Colonic mucosa (tissue), 4 donors: ENCODE measurements around the gene FBXL5. TPM values are rescaled to one million over a fixed set of nuclear protein-coding genes. Genes with fewer than 3 reads are reported as not detected.

Experiments
- DNase-seq: peaks from one replicate; pipeline ENCODE4 v3.0.0-alpha.2; 2020
- H3K27ac ChIP-seq: fragments of 200-600 bp; one replicate; pipeline ENCODE4 v1.8.0; 2021
- H3K27me3 ChIP-seq: fragments of 200-600 bp; one replicate; pipeline ENCODE4 v1.8.0; 2021
- H3K36me3 ChIP-seq: fragments of 200-600 bp; one replicate; pipeline ENCODE4 v1.8.0; 2021
- H3K4me1 ChIP-seq: fragments of 200-600 bp; one replicate; pipeline ENCODE4 v1.8.0; 2021; ENCODE audit warnings: mild to moderate bottlenecking
- H3K4me3 ChIP-seq: fragments of 200-600 bp; one replicate; pipeline ENCODE4 v1.8.0; 2021
- H3K9ac ChIP-seq, 2 donors: one replicate each; pipeline ENCODE4 v1.7.0; 2013; ENCODE audit warnings: control low read depth in 2 of 2, low read depth in 2 of 2, low read length in 2 of 2
- H3K9me3 ChIP-seq: fragments of 200-600 bp; one replicate; pipeline ENCODE4 v1.8.0; 2021
- intact Hi-C: fragments of 100-400 bp; cut with DNase I; formaldehyde crosslinking; loops from one replicate; pipeline ENCODE4 v1.14.1; 2022
- total RNA-seq, 2 donors: library from RNA; stranded (reverse); fragmentation: NEBNext Ultra II Directional in 1 of 2; extraction: Animal tissue kit (Norgen Biotek cat#: 25700) in 1 of 2; gene quantifications; one replicate each; pipeline ENCODE4 v1.2.1, GENCODE V29; 2021
- TF ChIP-seq, protein P1 (sequence below): fragments of 200-600 bp; IDR thresholded peaks from one replicate; pipeline ENCODE4 v1.8.0; 2022; ENCODE audit warnings: antibody characterized with exemption, mild to moderate bottlenecking
- donor health status: healthy.
- donor health status: DM: no; HTN: no; CAD: no.
- donor health status: DM: no; HTN: no; CAD: no.

FBXL5 gene
- total RNA-seq, 2 donors from 2014 or later = 43.4 to 52.1 TPM

GRCh38 chr4:15672101-15672500 lies 16.9 kb upstream of the FBXL5 start:
- H3K4me1 ChIP-seq = no peaks in the 10 kb centered on the region
- H3K36me3 ChIP-seq = no peaks in the 10 kb centered on the region
- no peak overlapping the region for H3K27ac ChIP-seq
- intact Hi-C loops = no loop called here
- no peaks in the 10 kb centered on the region for H3K9me3 ChIP-seq
- TF ChIP-seq, protein P1, sequence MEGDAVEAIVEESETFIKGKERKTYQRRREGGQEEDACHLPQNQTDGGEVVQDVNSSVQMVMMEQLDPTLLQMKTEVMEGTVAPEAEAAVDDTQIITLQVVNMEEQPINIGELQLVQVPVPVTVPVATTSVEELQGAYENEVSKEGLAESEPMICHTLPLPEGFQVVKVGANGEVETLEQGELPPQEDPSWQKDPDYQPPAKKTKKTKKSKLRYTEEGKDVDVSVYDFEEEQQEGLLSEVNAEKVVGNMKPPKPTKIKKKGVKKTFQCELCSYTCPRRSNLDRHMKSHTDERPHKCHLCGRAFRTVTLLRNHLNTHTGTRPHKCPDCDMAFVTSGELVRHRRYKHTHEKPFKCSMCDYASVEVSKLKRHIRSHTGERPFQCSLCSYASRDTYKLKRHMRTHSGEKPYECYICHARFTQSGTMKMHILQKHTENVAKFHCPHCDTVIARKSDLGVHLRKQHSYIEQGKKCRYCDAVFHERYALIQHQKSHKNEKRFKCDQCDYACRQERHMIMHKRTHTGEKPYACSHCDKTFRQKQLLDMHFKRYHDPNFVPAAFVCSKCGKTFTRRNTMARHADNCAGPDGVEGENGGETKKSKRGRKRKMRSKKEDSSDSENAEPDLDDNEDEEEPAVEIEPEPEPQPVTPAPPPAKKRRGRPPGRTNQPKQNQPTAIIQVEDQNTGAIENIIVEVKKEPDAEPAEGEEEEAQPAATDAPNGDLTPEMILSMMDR = no peak
- no peak overlapping the region for H3K9ac ChIP-seq
- no peaks in the 10 kb centered on the region for H3K27me3 ChIP-seq
- no peak overlapping the region for H3K4me3 ChIP-seq
- no peak for DNase-seq

DNA sequence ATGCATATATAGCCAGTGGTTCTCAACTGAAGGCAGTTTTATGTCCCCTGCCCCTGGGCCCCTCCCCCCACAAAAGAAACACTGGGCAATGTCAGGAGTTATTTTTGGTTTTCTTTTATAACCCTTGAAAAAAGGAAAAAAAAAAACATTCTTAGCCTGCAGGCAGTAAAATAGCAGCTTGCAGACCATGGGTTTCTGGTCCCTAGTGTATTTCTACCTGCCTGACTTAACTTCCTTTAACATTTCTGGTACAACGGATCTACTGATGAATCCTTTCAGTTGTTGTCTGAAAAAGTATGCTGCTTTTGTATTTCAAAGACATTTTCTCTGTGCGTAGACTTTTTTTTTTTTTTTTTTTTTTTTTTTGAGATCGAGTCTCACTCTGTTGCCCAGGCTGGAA lies 15.4 kb upstream of the FBXL5 start:
- no peaks in the 10 kb centered on the region for H3K36me3 ChIP-seq
- no peaks in the 10 kb centered on the region for H3K27me3 ChIP-seq
- H3K9ac ChIP-seq = no peak overlapping the region
- DNase-seq = no peak
- intact Hi-C loops = no loop called here
- H3K4me1 ChIP-seq = peaks cover 4% of the 10 kb centered on the region
- TF ChIP-seq, protein P1 = no peak
- H3K9me3 ChIP-seq = no peaks in the 10 kb centered on the region
- no peak overlapping the region for H3K27ac ChIP-seq
- no peak overlapping the region for H3K4me3 ChIP-seq

DNA sequence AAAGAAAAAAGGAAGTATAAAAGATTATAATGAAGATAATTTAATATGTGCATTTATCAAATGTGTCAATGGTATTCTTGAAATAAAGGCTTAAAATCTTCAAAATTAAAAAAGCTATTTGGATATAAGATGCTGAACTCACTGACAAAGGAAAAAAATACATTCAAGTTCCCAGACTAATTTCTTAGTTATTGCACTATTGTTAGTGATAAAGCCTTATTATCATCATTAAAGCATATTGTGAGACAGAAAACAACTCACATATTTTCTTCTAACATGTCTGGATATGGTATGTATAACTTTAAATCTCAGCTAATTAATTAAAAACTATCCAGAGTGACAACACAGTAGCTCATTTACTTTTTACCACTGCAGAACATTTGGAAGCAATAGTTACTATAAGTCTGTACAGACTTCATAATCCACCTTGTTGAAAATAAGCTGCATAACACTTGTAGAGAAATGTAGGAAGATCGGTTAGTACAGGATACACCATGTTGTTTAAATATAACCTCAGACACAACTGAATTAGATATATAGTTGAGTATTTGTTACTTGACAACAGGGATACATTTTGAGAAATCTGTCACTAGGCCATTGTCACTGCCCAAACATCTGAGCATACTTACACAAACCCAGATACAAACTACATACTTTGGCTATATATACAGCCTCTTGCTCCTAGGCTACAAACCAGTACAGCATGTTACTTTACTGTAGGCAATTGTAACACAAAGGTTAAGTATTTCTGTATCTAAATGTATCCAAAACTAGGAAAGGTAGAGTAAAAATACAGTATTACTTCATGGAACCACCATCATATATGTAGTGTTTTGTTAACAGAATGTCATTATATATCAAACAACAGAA lies 13.6 kb upstream of the FBXL5 start:
- no peaks in the 10 kb centered on the region for H3K9me3 ChIP-seq
- intact Hi-C loops = no loop called here
- no peak overlapping the region for H3K4me3 ChIP-seq
- no peak overlapping the region for H3K9ac ChIP-seq
- no peaks in the 10 kb centered on the region for H3K36me3 ChIP-seq
- DNase-seq = no peak
- peaks cover 4% of the 10 kb centered on the region for H3K4me1 ChIP-seq
- H3K27me3 ChIP-seq = no peaks in the 10 kb centered on the region
- H3K27ac ChIP-seq = no peak overlapping the region
- TF ChIP-seq, protein P1 = no peak

DNA sequence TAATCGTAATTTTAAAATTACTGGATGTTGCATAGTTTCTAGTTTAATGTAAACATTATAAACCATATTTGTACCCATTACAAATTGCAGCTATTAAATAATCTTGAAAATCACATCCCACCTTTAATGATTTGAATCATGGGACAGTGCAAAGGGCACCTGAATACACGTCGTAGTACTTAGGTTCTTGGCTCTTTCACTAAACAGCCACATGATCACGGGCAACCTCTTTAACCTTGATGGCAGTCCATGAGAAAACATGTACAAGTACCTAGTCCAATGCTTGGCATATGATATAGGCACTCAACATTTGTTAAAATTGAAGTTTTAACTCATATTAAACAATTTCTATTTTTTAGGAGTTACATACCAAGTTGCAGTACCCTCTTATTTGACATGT lies 11.8 kb upstream of the FBXL5 start:
- Histone ChIP-seq H3K36me3 (no peaks in the 10 kb centered on the region), H3K27ac (no peak overlapping the region)

DNA sequence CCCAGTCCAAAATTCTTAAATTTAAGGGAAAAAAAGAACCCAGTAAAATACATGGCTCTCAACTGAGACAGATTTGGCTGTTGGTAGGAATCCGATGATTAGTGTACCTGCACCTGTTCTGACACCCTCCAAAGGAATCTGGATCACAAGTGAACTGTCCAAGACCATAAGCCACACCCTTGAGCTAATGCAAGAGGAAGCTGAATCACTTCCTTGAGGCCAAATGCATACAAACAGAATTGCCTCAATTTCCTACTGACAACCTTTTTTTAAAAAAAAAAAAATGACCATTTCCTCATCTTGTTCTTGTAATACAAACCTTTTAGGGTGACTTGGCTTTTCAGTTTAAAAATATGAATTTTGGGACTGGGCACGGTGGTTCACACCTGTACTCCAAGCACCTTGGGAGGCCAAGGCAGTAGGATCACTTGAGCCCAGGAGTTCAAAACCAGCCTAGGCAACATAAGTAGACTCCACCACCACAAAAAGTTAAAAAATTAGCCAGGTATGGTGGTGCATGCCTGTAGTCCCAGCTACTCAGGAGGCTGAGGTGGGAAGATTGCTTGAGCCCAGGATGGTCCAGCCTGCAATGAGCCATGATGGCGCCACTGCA lies 10.7 kb upstream of the FBXL5 start:
- H3K9ac ChIP-seq = no peak overlapping the region
- no peak overlapping the region for H3K4me3 ChIP-seq
- H3K9me3 ChIP-seq = no peaks in the 10 kb centered on the region
- no peak overlapping the region for H3K27ac ChIP-seq
- intact Hi-C loops = no loop called here
- DNase-seq = peak; percentile 37
- no peaks in the 10 kb centered on the region for H3K27me3 ChIP-seq
- TF ChIP-seq, protein P1 = no peak
- H3K4me1 ChIP-seq = peaks cover 4% of the 10 kb centered on the region
- no peaks in the 10 kb centered on the region for H3K36me3 ChIP-seq

More for the DNA sequence above, 11.8 kb upstream of the FBXL5 start:
- no peak for DNase-seq
- TF ChIP-seq, protein P1 = no peak
- no peaks in the 10 kb centered on the region for H3K9me3 ChIP-seq
- no peak overlapping the region for H3K4me3 ChIP-seq
- no peak overlapping the region for H3K9ac ChIP-seq
- H3K27me3 ChIP-seq = no peaks in the 10 kb centered on the region
- intact Hi-C loops = no loop called here
- peaks cover 4% of the 10 kb centered on the region for H3K4me1 ChIP-seq
